ENCODE results near the gene SRC.

GRCh38 chr20:37387519-37388269 lies 41.8 kb downstream of the SRC start:
- TF ChIP-seq CTCF (IDR thresholded peaks at IDR 0.05) (no peak), EP300 (IDR thresholded peaks at IDR 0.05) (no peak)

Measured in tibial nerve (tissue), 4 donors.